ENCODE data around the gene SLC25A17. TPM values are rescaled to one million over a fixed set of nuclear protein-coding genes. Genes with fewer than 3 reads are reported as not detected.
"Not testable (repeated sequence)": the region's sequence is repeated elsewhere in the genome, so short reads cannot be mapped to it uniquely, and the experiment has no call there.

The SLC25A17 gene
- total RNA-seq, 1 donor from 2014 or later, result 37.7 TPM

DNA sequence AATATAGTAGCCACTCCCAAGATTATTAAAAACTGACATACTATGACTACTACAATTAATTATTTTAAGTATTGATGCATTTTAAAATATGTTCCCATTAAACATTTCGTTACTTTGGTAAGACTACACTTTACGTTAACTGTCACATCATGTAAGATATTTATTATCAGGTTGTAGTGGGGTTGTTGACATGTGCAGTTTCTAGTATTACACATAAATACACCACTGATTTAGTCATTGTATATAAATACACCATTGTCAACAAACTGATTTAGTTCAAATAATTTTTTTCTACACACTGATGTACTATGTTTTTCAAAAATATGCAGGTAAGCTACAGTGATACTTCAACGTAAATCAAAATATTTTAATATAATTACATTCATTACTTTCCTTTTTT, 25.8 kb upstream of the SLC25A17 start:
- H3K36me3 Mint-ChIP-seq (ENCODE audit: low read depth), result peaks cover 47% of the 10 kb centered on the region
- intact Hi-C loops (cut with micrococcal nuclease), result no loop called here
- no peaks in the 10 kb centered on the region for H3K27me3 Mint-ChIP-seq
- H3K27ac Mint-ChIP-seq, result no peak overlapping the region
- no peak overlapping the region for H3K4me3 Mint-ChIP-seq
- H3K4me1 Mint-ChIP-seq, result peaks cover 5% of the 10 kb centered on the region
- no peak for DNase-seq
- no peaks in the 10 kb centered on the region for H3K9me3 Mint-ChIP-seq

DNA sequence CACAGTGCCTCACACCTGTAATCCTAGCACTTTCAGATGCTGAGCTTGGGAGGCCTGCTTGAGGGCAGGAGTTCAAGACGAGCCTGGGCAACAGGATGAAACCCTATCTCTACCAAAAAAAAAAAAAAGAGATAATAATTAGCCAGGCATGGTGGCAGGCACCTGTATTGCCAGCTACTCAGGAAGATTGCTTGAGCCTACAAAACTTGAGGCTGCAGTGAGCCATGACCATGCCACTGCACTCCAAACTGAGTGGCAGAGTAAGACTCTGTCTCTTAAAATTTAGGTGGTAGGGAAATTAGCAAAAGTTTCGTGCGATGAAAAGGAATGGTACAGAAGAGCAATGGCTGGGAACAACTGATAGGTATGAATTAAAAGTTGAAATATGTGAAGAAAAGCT, 19.3 kb upstream of the SLC25A17 start:
- no peak overlapping the region for H3K27ac Mint-ChIP-seq
- intact Hi-C loops (cut with micrococcal nuclease), result no loop called here

DNA sequence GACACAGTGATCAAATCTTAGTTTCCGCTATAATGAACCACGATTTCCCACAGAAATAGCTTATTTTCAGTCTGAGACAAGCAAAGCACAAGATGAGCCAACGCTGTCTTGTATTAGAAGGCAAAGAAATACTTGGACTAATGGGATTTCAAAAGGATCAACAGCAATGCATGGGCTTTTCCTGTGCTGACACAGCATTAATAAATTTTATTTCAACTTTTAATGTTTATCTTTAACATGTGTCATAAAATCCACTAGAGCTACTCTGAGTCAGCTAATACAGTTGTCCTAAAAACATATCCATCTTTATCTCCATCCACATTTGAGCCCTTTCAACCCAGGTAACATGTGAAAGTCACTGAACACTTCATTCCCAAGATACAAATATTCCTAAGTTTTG, 15.5 kb upstream of the SLC25A17 start:
- peaks cover 8% of the 10 kb centered on the region for H3K4me1 Mint-ChIP-seq
- no peaks in the 10 kb centered on the region for H3K27me3 Mint-ChIP-seq
- no peak overlapping the region for H3K27ac Mint-ChIP-seq
- intact Hi-C loops (cut with micrococcal nuclease), result no loop called here
- no peaks in the 10 kb centered on the region for H3K9me3 Mint-ChIP-seq
- no peak overlapping the region for H3K4me3 Mint-ChIP-seq
- no peak for DNase-seq
- peaks cover 44% of the 10 kb centered on the region for H3K36me3 Mint-ChIP-seq (ENCODE audit: low read depth)

More for the DNA sequence above, 19.3 kb upstream of the SLC25A17 start:
- no peak for DNase-seq
- peaks cover 47% of the 10 kb centered on the region for H3K36me3 Mint-ChIP-seq (ENCODE audit: low read depth)
- no peaks in the 10 kb centered on the region for H3K27me3 Mint-ChIP-seq
- no peaks in the 10 kb centered on the region for H3K9me3 Mint-ChIP-seq
- peaks cover 13% of the 10 kb centered on the region for H3K4me1 Mint-ChIP-seq
- H3K4me3 Mint-ChIP-seq, result no peak overlapping the region

DNA sequence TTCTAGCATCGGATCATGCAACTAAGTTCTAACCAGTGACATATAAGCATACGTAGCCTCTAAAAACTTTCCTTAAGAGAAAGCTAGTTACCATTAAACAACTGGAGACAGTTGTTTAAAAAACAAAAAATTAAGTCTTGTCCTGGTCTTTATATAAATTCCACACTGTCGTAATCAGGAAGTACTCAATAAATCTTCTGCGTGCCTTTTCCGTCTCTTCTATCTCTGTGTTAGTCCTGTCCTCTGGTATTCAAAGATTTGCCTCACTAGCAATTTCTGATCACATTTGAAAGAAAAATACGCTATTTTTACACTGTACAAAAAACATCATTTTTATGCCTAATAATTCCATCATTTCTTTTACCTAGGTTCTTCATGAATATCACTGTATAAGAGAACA, 10.0 kb upstream of the SLC25A17 start:
- Mint-ChIP-seq H3K4me3 (no peak overlapping the region), H3K27me3 (no peaks in the 10 kb centered on the region), H3K27ac (no peak overlapping the region), H3K9me3 (no peaks in the 10 kb centered on the region), H3K36me3 (ENCODE audit: low read depth) (peaks cover 52% of the 10 kb centered on the region), H3K4me1 (no peaks in the 10 kb centered on the region)
- no peak for DNase-seq
- intact Hi-C loops (cut with micrococcal nuclease), result no loop called here

DNA sequence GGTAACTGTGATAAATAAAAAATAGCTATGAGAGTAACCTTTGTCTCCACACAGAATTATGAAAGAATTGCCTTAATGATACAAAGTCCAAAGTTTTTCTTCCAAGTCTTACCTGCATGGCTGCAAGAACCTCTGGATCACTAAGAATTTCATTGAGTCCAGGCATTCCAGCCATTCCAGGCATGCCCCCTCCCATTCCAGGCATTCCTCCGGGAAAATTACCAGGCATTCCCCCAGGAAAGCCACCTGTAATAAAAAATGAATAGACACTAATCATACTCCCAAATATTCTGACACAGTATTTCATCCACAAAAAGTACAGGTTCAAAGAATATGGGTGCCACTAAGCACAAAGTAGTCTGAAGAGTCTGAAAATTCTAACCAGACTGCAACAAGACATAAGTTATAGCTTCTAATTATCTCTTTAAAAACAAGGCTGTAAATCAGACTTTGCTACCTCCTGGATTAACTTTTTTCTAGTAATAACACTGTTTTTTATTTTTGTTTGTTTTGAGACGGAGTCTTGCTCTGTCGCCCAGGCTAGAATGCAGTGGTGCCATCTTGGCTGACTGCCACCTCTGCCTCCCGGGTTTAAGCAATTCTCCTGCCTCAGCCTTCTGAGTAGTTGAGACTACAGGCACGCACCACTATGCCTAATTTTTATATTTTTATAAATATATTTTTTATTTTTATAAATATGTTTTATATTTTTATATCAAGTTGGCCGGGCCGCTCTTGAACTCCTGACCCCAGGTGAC, 8.0 kb upstream of the SLC25A17 start:
- Mint-ChIP-seq H3K27ac (no peak overlapping the region), H3K36me3 (ENCODE audit: low read depth) (peaks cover 43% of the 10 kb centered on the region), H3K27me3 (no peaks in the 10 kb centered on the region), H3K9me3 (no peaks in the 10 kb centered on the region), H3K4me3 (no peak overlapping the region), H3K4me1 (no peaks in the 10 kb centered on the region)
- intact Hi-C loops (cut with micrococcal nuclease), result no loop called here
- no peak for DNase-seq

DNA sequence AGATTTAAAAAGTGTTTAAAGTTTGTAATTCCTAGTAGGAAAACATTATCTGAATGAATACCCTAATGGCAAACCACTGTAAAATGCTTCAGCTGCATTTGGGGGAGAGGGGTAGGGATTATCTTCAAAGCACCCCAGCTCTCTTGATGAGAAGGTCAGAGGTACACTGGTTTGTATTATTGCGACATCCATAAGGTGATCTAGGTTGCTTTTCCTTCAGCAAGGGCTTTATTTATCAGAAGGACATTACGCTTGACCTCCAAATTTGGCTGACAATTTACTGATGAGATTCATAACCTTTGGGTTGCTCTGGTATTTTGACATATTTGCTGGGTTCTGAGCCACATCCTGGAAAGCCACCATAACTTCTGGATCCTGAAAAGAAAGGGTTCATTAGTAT, 7.1 kb upstream of the SLC25A17 start:
- H3K4me1 Mint-ChIP-seq; H3K27me3 Mint-ChIP-seq; H3K9me3 Mint-ChIP-seq; H3K4me3 Mint-ChIP-seq; DNase-seq; H3K27ac Mint-ChIP-seq; intact Hi-C loops (cut with micrococcal nuclease): not testable (repeated sequence)
- peaks cover 40% of the 10 kb centered on the region for H3K36me3 Mint-ChIP-seq (ENCODE audit: low read depth)

DNA sequence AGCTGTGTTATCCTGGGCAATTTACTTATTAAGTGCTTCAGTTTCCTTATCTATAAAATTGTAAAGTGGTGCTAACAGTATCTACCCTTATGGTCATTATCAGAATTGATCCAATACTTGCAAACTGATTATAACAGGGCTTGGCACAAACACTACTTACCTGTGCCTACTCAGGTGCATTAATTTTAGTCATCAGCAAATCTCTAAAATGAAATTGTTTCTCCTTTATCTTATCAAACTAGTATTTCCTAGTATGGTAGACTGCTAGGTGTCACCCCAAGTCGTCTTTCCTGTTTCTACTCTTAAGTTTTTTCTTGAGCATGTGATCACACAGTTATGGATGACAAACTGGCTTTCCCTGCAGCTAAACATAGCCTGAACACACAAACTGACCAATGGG, 4.3 kb upstream of the SLC25A17 start:
- Mint-ChIP-seq H3K4me3 (no peak overlapping the region), H3K27me3 (no peaks in the 10 kb centered on the region), H3K4me1 (peaks cover 10% of the 10 kb centered on the region), H3K36me3 (ENCODE audit: low read depth) (peaks cover 27% of the 10 kb centered on the region), H3K9me3 (no peaks in the 10 kb centered on the region), H3K27ac (no peak overlapping the region)
- DNase-seq, result no peak
- intact Hi-C loops (cut with micrococcal nuclease), result no loop called here

DNA sequence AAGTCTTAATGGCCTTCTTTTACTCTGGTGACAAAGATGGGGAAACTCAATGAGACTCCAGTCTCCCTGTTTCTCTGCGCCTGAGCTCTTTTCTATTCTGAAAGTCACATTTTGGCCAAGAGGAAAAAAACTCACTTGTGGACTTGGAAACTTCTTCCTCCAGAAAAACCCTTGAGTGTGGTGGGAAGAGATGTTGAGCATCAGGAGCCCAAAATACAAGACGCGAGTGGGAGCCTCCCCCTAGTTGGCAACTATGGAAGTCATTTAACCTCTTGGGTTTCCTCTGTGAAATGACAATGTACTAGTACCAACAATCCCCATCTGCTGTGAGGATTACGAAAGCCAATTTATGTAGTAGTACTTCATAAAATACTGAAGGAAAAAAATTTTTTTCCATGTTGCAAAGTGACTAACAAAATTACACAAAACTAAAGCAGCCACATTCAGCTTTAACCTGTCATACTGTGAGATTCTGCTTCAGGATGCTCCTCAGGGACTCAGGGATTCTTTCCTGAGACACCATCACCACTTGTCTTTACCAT, 524 bp upstream of the SLC25A17 start:
- peaks cover 22% of the 10 kb centered on the region for H3K36me3 Mint-ChIP-seq (ENCODE audit: low read depth)
- intact Hi-C loops (cut with micrococcal nuclease), result loop anchor here (1.0 to 2.0 kb wide), 3 partner anchors 37 to 131 kb away; partner anchors contain the start of genes RBX1 and ST13
- DNase-seq, result no peak
- H3K9me3 Mint-ChIP-seq, result no peaks in the 10 kb centered on the region
- no peaks in the 10 kb centered on the region for H3K27me3 Mint-ChIP-seq
- H3K27ac Mint-ChIP-seq, result peak overlapping the region; percentile 81
- peak overlapping the region; percentile 92 for H3K4me3 Mint-ChIP-seq
- peaks cover 28% of the 10 kb centered on the region for H3K4me1 Mint-ChIP-seq

DNA sequence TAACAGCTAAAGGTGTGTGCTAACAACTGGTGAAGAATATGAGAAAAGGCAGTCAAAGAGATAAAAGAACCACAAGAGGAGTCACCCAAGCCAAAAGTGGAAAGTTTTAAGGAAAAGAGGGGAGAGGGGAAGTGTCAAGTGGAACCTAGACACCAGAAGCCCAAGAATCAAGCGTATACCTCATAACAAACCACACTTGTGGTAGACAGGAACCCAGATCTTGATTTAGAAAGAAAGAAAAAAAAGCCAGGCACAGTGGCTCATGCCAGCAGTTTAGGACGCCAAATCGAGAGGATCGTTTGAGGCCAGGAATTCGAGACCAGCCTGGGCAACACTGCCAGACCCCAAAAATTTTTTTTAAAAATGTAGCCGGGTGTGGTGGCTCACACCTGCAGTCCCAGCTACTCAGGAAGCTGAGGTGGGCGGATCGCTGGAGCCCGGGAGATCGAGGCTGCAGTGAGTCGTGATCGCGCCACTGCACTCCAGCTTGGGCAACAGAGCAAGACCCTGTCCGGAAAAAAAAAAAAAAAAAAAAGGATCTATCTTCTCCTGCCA, 877 bp downstream of the SLC25A17 start:
- Mint-ChIP-seq H3K9me3 (no peaks in the 10 kb centered on the region), H3K4me3 (peak overlapping the region; percentile 92), H3K27me3 (no peaks in the 10 kb centered on the region), H3K27ac (peak overlapping the region; percentile 94), H3K36me3 (ENCODE audit: low read depth) (peaks cover 25% of the 10 kb centered on the region), H3K4me1 (peaks cover 32% of the 10 kb centered on the region)
- DNase-seq, result peak; percentile 74
- intact Hi-C loops (cut with micrococcal nuclease), result loop anchor here (1.0 to 2.0 kb wide), 3 partner anchors 81 to 135 kb away; partner anchors contain the start of gene RBX1

DNA sequence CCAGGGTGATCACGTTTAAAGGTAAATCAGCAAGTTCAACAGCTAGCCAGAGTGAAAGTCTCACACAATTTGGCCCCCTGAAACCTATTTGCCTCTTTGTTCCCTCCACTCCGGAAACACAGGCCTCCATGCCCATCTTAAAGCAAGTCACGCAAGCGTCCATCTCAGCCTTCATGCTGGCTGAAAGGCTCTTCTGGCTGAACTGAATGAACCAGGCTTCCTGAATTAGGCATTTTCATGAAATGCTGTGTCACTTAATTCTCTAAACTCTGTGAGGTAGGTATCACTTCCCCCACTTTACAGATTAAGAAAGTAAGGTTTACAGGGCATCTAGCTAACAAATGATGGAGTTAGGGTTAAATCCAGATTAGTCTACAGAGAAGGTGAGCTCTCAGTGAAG, 1.4 kb downstream of the SLC25A17 start:
- Mint-ChIP-seq H3K4me3 (peak overlapping the region; percentile 92), H3K36me3 (ENCODE audit: low read depth) (peaks cover 25% of the 10 kb centered on the region), H3K27ac (peak overlapping the region; percentile 64), H3K4me1 (peaks cover 32% of the 10 kb centered on the region), H3K9me3 (no peaks in the 10 kb centered on the region), H3K27me3 (no peaks in the 10 kb centered on the region)
- no peak for DNase-seq
- intact Hi-C loops (cut with micrococcal nuclease), result loop anchor here (1.0 to 2.0 kb wide), 3 partner anchors 81 to 134 kb away; partner anchors contain the start of gene RBX1

DNA sequence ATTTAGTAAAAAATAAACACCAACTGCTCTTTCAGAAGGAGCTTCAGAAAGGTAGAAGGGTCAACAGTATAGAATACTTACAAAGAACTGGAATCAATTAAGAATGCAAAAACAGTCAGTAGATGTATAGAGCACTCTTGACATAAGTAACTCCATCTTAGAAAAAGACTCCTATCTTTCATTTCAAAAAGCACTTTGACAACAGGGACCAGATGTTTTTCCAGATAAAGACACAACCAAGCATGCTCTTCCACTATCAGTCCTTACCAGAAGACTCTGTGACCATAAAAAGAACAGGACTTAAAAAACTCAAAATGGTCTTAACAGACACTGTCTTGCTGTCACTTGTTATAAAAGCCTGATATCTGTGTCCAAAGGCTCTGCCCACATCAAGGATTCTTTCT, 5.2 kb downstream of the SLC25A17 start:
- H3K27me3 Mint-ChIP-seq, result no peaks in the 10 kb centered on the region
- H3K36me3 Mint-ChIP-seq (ENCODE audit: low read depth), result peaks cover 24% of the 10 kb centered on the region
- no peak for DNase-seq
- H3K9me3 Mint-ChIP-seq, result no peaks in the 10 kb centered on the region
- H3K4me1 Mint-ChIP-seq, result peaks cover 28% of the 10 kb centered on the region
- no peak overlapping the region for H3K27ac Mint-ChIP-seq
- no peak overlapping the region for H3K4me3 Mint-ChIP-seq
- intact Hi-C loops (cut with micrococcal nuclease), result no loop called here

DNA sequence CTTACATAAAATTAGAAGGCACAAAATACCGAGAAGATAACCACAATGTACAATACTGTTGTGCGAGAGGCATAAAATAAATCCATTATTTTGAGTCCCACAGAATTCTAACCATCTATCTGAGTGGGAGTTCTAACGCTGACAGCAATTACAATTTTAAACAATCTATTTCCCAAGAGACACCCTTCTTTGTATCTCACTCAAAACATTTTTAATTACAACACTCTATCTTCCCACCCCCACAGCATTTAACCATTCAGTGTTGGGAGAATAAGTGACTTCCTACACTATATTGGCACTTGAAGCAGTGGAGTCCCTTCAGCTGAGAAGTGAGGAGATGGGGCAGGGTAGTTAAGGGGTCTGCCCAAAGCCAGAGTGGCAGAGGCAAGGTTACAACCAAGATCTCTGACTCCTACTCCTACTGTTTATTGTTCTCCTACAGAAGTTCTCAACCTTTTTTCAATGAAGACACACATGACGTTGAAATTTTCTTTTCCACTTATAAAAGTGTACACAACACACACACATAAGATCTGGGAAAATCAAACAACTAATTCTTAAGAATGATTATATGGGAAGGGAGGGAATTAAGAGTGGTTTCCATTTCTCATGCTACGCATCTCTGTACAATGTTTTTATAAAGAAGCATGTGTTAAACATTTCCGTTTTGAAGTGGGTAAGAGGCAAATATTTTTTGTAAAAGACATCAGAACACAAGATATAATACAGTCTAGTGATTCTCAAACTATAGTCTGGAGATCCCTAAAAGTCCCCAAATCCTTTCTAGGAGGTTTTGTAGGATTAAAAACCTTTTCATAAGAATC, 10.9 kb downstream of the SLC25A17 start:
- no peak overlapping the region for H3K27ac Mint-ChIP-seq

DNA sequence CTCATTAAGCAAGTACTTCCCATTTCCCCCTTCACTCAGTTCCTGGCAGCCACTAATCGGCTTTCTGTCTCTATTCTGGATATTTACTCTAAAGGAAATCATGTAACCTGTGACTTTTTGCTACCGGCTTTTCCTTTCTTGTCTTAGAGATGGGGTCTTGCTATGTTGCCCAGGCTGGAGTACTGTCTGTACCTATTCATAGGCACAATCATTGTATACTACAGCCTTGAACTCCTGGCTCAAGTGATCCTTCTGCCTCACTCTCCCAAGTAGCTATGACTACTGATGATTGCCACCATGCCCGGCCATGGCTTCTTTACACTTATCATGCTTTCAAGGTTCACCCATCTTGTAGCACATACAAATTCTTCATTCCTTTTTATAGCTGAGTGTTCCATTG, 12.4 kb downstream of the SLC25A17 start:
- H3K4me1 Mint-ChIP-seq, result peaks cover 10% of the 10 kb centered on the region
- H3K4me3 Mint-ChIP-seq, result no peak overlapping the region
- H3K27me3 Mint-ChIP-seq, result no peaks in the 10 kb centered on the region
- DNase-seq, result no peak
- intact Hi-C loops (cut with micrococcal nuclease), result no loop called here
- no peaks in the 10 kb centered on the region for H3K9me3 Mint-ChIP-seq
- peaks cover 6% of the 10 kb centered on the region for H3K36me3 Mint-ChIP-seq (ENCODE audit: low read depth)
- no peak overlapping the region for H3K27ac Mint-ChIP-seq

More for the DNA sequence above, 10.9 kb downstream of the SLC25A17 start:
- no peaks in the 10 kb centered on the region for H3K9me3 Mint-ChIP-seq
- H3K36me3 Mint-ChIP-seq (ENCODE audit: low read depth), result peaks cover 6% of the 10 kb centered on the region
- no peaks in the 10 kb centered on the region for H3K27me3 Mint-ChIP-seq
- H3K4me3 Mint-ChIP-seq, result no peak overlapping the region
- peaks cover 13% of the 10 kb centered on the region for H3K4me1 Mint-ChIP-seq
- intact Hi-C loops (cut with micrococcal nuclease), result no loop called here
- DNase-seq, result no peak

Data from activated CD4-positive, alpha-beta T cell treated with anti-CD3 and anti-CD28 coated beads, Interleukin-2, amount 10 ng/mL, durations not matched to agents 24 days and 14 days (primary cell).